ENCODE data around the gene THNSL1. TPM values are rescaled to one million over a fixed set of nuclear protein-coding genes. Genes with fewer than 3 reads are reported as not detected.
"Not testable (repeated sequence)": the region's sequence is repeated elsewhere in the genome, so short reads cannot be mapped to it uniquely, and the experiment has no call there.

THNSL1 gene
- total RNA-seq, 1 experiment from 2014 or later = not detected

- no peaks in the 10 kb centered on the region for H3K9me2 ChIP-seq (replicated peaks; ENCODE audit: insufficient read depth, low read length)
- no peaks in the 10 kb centered on the region for H3K79me2 ChIP-seq (ENCODE audit: low read length)
- DNase-seq = no peak
- H3K36me3 ChIP-seq (ENCODE audit: insufficient read depth, low read length) = no peaks in the 10 kb centered on the region
- no peaks in the 10 kb centered on the region for H3K27me3 ChIP-seq (ENCODE audit: low read length)
- no peak overlapping the region for H3K4me2 ChIP-seq (ENCODE audit: low read depth, low read length, poor library complexity, severe bottlenecking)
- H3K9me3 ChIP-seq (ENCODE audit: low read length) = peaks cover 3% of the 10 kb centered on the region; the same call in 1 of the 2 replicates
- H3K4me3 ChIP-seq (ENCODE audit: low read length) = no peak overlapping the region
- no peak overlapping the region for H3K9ac ChIP-seq (ENCODE audit: low read length)
- no peaks in the 10 kb centered on the region for H4K20me1 ChIP-seq (ENCODE audit: insufficient read depth, low read depth, low read length)
- no peak overlapping the region for H2AFZ ChIP-seq (ENCODE audit: low read length)
- no peak overlapping the region for H3K27ac ChIP-seq (ENCODE audit: low read length)
- no peaks in the 10 kb centered on the region for H3K4me1 ChIP-seq (ENCODE audit: low read length)
Measured at GRCh38 chr10:24991298-24991697, 25.1 kb upstream of the THNSL1 start.

DNA sequence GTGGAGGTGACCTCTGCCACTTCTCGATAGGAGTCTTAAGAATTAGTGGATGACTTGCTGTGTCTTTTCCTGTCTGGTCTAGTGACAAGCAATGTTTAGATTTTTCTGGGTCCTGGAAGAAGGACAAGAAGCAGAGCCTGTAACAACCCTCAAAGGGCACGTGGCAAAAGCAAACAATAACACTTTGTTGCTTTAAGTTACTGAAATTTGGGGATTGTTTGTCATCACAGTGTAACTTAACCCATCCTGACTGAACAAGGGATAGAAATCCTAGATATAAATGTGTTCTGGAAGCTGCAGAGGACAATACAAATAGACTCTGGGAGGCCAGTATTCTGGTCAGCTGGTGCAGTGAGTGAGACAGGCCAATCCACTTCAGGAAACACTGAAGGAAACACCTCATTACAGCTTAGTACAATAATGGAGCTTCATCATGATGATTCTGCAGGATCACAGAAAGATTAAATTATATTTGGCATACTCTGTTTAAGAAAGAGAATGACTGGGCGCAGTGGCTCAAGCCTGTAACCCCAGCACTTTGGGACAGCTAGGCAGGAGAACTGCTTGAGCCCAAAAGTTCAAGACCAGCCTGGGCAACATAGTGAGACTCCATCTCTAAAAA lies 23.8 kb upstream of the THNSL1 start:
- Histone ChIP-seq H3K4me1 (ENCODE audit: low read length) (no peaks in the 10 kb centered on the region), H3K9ac (ENCODE audit: low read length) (no peak overlapping the region), H3K9me2 (replicated peaks; ENCODE audit: insufficient read depth, low read length) (no peaks in the 10 kb centered on the region), H3K27me3 (ENCODE audit: low read length) (no peaks in the 10 kb centered on the region), H3K4me3 (ENCODE audit: low read length) (no peak overlapping the region), H3K79me2 (ENCODE audit: low read length) (no peaks in the 10 kb centered on the region), H3K9me3 (ENCODE audit: low read length) (peaks cover 7% of the 10 kb centered on the region; the same call in 1 of the 2 replicates), H4K20me1 (ENCODE audit: insufficient read depth, low read depth, low read length) (no peaks in the 10 kb centered on the region), H3K4me2 (ENCODE audit: low read depth, low read length, poor library complexity, severe bottlenecking) (no peak overlapping the region), H3K36me3 (ENCODE audit: insufficient read depth, low read length) (no peaks in the 10 kb centered on the region), H3K27ac (ENCODE audit: low read length) (no peak overlapping the region), H2AFZ (ENCODE audit: low read length) (no peak overlapping the region)
- DNase-seq = no peak

DNA sequence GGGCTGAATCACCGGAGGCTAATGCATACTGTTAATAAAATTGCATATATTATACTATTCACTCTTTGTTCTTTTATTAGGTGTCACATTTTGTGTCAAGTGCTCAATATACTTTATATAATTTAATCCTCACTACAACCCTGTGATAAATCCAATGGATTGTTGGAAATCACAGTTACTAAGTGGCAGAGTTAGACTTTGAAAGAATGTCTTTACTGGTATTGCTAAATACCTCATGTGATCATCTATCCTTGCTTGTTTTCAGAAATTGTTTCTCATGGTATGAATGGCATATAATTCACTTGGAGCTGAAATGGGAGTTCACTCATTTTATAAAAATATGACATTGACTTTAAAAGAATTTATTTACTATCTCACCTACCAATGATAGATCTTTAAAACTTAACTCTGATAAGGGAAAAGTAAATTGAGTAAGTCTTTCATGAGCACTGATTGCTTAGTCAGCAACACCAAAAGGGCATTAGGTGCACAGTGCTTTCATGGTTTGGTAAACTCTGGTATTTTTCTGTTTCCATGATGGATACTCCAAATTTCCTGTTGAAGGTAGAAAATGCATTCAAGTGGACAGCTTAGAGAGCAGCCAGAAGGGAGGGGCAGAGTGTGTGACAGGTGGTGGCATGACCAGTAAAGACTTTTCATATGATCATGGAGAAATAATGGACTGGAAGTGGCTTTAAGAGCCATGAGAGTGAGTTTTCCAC lies 23.0 kb upstream of the THNSL1 start:
- no peak overlapping the region for H3K9ac ChIP-seq (ENCODE audit: low read length)
- no peak overlapping the region for H2AFZ ChIP-seq (ENCODE audit: low read length)
- no peaks in the 10 kb centered on the region for H3K79me2 ChIP-seq (ENCODE audit: low read length)
- H3K9me2 ChIP-seq (replicated peaks; ENCODE audit: insufficient read depth, low read length) = no peaks in the 10 kb centered on the region
- no peak overlapping the region for H3K27ac ChIP-seq (ENCODE audit: low read length)
- no peak overlapping the region for H3K4me2 ChIP-seq (ENCODE audit: low read depth, low read length, poor library complexity, severe bottlenecking)
- H3K4me3 ChIP-seq (ENCODE audit: low read length) = no peak overlapping the region
- no peak for DNase-seq
- no peaks in the 10 kb centered on the region for H3K36me3 ChIP-seq (ENCODE audit: insufficient read depth, low read length)
- no peaks in the 10 kb centered on the region for H4K20me1 ChIP-seq (ENCODE audit: insufficient read depth, low read depth, low read length)
- H3K27me3 ChIP-seq (ENCODE audit: low read length) = no peaks in the 10 kb centered on the region
- no peaks in the 10 kb centered on the region for H3K4me1 ChIP-seq (ENCODE audit: low read length)
- peaks cover 7% of the 10 kb centered on the region; the same call in 1 of the 2 replicates for H3K9me3 ChIP-seq (ENCODE audit: low read length)

DNA sequence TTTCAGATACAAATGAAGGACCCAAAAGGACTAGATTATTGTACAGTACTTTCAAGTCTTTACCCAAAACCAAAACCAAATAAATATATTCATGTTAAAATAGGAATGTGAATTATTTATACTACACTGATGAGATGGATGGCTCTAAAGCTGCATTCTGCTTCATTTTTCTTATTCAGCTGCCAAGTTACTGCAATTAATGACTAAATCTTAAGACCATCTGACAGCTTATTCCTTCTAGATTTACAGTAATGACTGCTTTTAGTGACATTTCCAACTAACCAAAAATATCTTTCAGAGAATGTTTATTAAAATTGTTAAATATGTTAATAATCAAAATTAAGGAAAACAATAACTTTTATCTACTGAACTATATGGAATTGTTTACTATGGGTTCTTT lies 21.3 kb upstream of the THNSL1 start:
- no peak overlapping the region for H3K27ac ChIP-seq (ENCODE audit: low read length)
- H3K79me2 ChIP-seq (ENCODE audit: low read length) = no peaks in the 10 kb centered on the region
- H3K27me3 ChIP-seq (ENCODE audit: low read length) = no peaks in the 10 kb centered on the region
- no peak overlapping the region for H2AFZ ChIP-seq (ENCODE audit: low read length)
- H3K9me2 ChIP-seq (replicated peaks; ENCODE audit: insufficient read depth, low read length) = no peaks in the 10 kb centered on the region
- H3K4me2 ChIP-seq (ENCODE audit: low read depth, low read length, poor library complexity, severe bottlenecking) = no peak overlapping the region
- H3K9me3 ChIP-seq (ENCODE audit: low read length) = peaks cover 11% of the 10 kb centered on the region; the same call in 1 of the 2 replicates
- H3K4me1 ChIP-seq (ENCODE audit: low read length) = no peaks in the 10 kb centered on the region
- H4K20me1 ChIP-seq (ENCODE audit: insufficient read depth, low read depth, low read length) = no peaks in the 10 kb centered on the region
- H3K4me3 ChIP-seq (ENCODE audit: low read length) = no peak overlapping the region
- no peak for DNase-seq
- H3K9ac ChIP-seq (ENCODE audit: low read length) = no peak overlapping the region
- no peaks in the 10 kb centered on the region for H3K36me3 ChIP-seq (ENCODE audit: insufficient read depth, low read length)

DNA sequence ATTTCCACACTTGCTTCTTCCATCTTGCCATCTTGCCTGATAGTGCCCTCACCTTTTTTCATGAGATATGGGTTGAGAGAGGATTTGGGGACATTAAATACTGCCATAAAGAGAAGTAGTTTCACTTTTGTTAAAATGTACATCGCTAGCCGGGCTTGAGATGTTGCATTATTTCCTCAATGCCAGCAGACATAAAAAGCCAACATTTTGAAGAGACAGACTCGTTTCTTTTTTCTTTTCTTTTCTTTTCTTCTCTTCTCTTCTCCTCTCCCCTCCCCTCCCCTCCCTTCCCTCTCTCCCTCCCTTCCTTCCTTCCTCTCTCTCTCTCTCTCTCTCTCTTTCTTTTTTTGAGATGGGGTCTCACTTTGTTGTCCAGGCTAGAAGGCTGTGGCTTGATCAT lies 18.4 kb upstream of the THNSL1 start:
- DNase-seq = no peak
- no peak overlapping the region for H3K4me2 ChIP-seq (ENCODE audit: low read depth, low read length, poor library complexity, severe bottlenecking)
- no peak overlapping the region for H3K9ac ChIP-seq (ENCODE audit: low read length)
- no peaks in the 10 kb centered on the region for H3K36me3 ChIP-seq (ENCODE audit: insufficient read depth, low read length)
- H2AFZ ChIP-seq (ENCODE audit: low read length) = no peak overlapping the region
- no peaks in the 10 kb centered on the region for H3K79me2 ChIP-seq (ENCODE audit: low read length)
- peaks cover 16% of the 10 kb centered on the region; the same call in 1 of the 2 replicates for H3K9me3 ChIP-seq (ENCODE audit: low read length)
- no peaks in the 10 kb centered on the region for H3K9me2 ChIP-seq (replicated peaks; ENCODE audit: insufficient read depth, low read length)
- H3K27ac ChIP-seq (ENCODE audit: low read length) = no peak overlapping the region
- no peak overlapping the region for H3K4me3 ChIP-seq (ENCODE audit: low read length)
- no peaks in the 10 kb centered on the region for H4K20me1 ChIP-seq (ENCODE audit: insufficient read depth, low read depth, low read length)
- no peaks in the 10 kb centered on the region for H3K4me1 ChIP-seq (ENCODE audit: low read length)
- no peaks in the 10 kb centered on the region for H3K27me3 ChIP-seq (ENCODE audit: low read length)

DNA sequence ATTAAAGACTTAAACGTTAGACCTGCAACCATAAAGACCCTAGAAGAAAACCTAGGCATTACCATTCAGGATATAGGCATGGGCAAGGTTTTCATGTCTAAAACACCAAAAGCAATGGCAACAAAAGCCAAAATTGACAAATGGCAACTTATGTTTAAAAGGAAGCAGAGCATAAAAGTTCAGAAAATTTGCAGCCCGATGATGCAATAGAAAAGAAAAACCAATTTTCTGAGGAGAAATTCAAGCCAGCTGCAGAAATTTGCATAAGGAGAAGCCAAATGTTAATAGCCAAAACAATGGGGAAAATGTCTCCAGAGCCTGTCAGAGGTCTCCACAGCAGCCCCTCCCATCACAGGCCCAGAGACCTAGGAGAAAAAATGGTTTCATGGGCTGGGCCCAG lies 4.8 kb upstream of the THNSL1 start:
- not testable (repeated sequence) for H3K4me2 ChIP-seq (ENCODE audit: low read depth, low read length, poor library complexity, severe bottlenecking); H3K4me1 ChIP-seq (ENCODE audit: low read length); H3K79me2 ChIP-seq (ENCODE audit: low read length); H3K9me2 ChIP-seq (replicated peaks; ENCODE audit: insufficient read depth, low read length); H3K27ac ChIP-seq (ENCODE audit: low read length); H3K9me3 ChIP-seq (ENCODE audit: low read length); H3K4me3 ChIP-seq (ENCODE audit: low read length); DNase-seq; H2AFZ ChIP-seq (ENCODE audit: low read length); H3K27me3 ChIP-seq (ENCODE audit: low read length); H3K9ac ChIP-seq (ENCODE audit: low read length); H4K20me1 ChIP-seq (ENCODE audit: insufficient read depth, low read depth, low read length); H3K36me3 ChIP-seq (ENCODE audit: insufficient read depth, low read length)

GRCh38 chr10:25014579-25014978 lies 1.8 kb upstream of the THNSL1 start:
- no peak overlapping the region for H3K9ac ChIP-seq (ENCODE audit: low read length)
- H4K20me1 ChIP-seq (ENCODE audit: insufficient read depth, low read depth, low read length) = no peaks in the 10 kb centered on the region
- H3K4me3 ChIP-seq (ENCODE audit: low read length) = no peak overlapping the region
- DNase-seq = no peak
- 0 out of 2 replicates have a peak, but pooled peaks cover 3% of the 10 kb centered on the region for H3K9me3 ChIP-seq (ENCODE audit: low read length)
- H3K27ac ChIP-seq (ENCODE audit: low read length) = no peak overlapping the region
- no peaks in the 10 kb centered on the region for H3K4me1 ChIP-seq (ENCODE audit: low read length)
- no peaks in the 10 kb centered on the region for H3K27me3 ChIP-seq (ENCODE audit: low read length)
- H3K9me2 ChIP-seq (replicated peaks; ENCODE audit: insufficient read depth, low read length) = no peaks in the 10 kb centered on the region
- H2AFZ ChIP-seq (ENCODE audit: low read length) = no peak overlapping the region
- H3K4me2 ChIP-seq (ENCODE audit: low read depth, low read length, poor library complexity, severe bottlenecking) = no peak overlapping the region
- H3K36me3 ChIP-seq (ENCODE audit: insufficient read depth, low read length) = no peaks in the 10 kb centered on the region
- H3K79me2 ChIP-seq (ENCODE audit: low read length) = no peaks in the 10 kb centered on the region

DNA sequence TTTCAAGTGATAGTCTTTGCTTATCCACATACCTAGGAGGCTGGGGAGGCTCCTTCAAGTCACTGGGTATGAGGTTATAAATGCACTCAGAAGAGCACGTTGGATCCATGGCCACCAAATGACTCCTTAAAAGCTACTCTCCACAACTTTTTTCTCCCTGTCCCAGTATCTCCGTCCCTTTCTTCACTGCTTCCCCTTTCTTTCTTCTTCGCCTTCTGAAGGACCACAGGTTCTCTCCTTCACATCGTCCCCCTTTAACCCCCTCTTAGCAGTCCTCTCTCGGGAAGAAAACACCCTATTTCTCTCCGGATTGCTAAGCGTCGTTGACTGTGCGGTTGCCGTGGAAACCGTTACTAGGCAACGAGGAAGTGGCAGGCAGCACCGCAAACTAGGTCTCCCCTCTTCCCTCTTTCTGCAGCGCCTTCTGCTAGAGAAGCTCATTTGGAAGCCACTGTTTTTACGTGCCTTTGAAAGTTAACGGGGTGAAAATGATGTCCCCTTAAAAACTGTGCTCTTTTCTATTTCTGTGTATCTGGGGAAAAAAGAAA lies 510 bp upstream of the THNSL1 start, which contains the start of gene ENKUR:
TSS of gene ENKUR (minus strand) at position 331 of the 548 bp plus-strand sequence. CDS start at position 109, 222 bp downstream.
- Histone ChIP-seq H3K4me3 (ENCODE audit: low read length) (no peak within 1 kb of the TSS), H3K9me2 (replicated peaks; ENCODE audit: insufficient read depth, low read length) (no peaks in the 10 kb centered on the region), H3K9ac (ENCODE audit: low read length) (no peak within 1 kb of the TSS), H2AFZ (ENCODE audit: low read length) (no peak within 1 kb of the TSS), H4K20me1 (ENCODE audit: insufficient read depth, low read depth, low read length) (no peaks in the 10 kb centered on the region), H3K4me1 (ENCODE audit: low read length) (no peaks in the 10 kb centered on the region), H3K4me2 (ENCODE audit: low read depth, low read length, poor library complexity, severe bottlenecking) (no peak within 1 kb of the TSS), H3K36me3 (ENCODE audit: insufficient read depth, low read length) (no peaks in the 10 kb centered on the region), H3K27me3 (ENCODE audit: low read length) (no peaks in the 10 kb centered on the region), H3K79me2 (ENCODE audit: low read length) (no peaks in the 10 kb centered on the region), H3K27ac (ENCODE audit: low read length) (no peak within 1 kb of the TSS), H3K9me3 (ENCODE audit: low read length) (0 out of 2 replicates have a peak, but pooled peaks cover 3% of the 10 kb centered on the region)
- DNase-seq = peak; percentile 43

Measured in Karpas-422 (cell line).